T-helper 17 cell (primary cell): Measurements from ENCODE around the gene SLC2A4RG. TPM values are rescaled to one million over a fixed set of nuclear protein-coding genes. Genes with fewer than 3 reads are reported as not detected.
"Not testable (repeated sequence)": the region's sequence is repeated elsewhere in the genome, so short reads cannot be mapped to it uniquely, and the experiment has no call there.

ENCODE experiments used
- ATAC-seq: fragments of 150-1000 bp; cut with Tn5 transposase; 2 replicates; pipeline ENCODE4 v1.10.0; 2021; ENCODE audit warnings: mild to moderate bottlenecking, moderate library complexity
- DNase-seq, 3 donors: peaks; one replicate each; pipeline versions ENCODE4 v3.0.0 to v3.0.0-alpha.2; 2020 to 2021
- H3K9me3 ChIP-seq: one replicate; pipeline ENCODE4 v1.7.0; 2013; ENCODE audit warnings: low read length, mild to moderate bottlenecking; ENCODE audit not compliant: control insufficient read depth, poor library complexity, severe bottlenecking
- H3K27ac Mint-ChIP-seq: one replicate; pipeline ENCODE4 v1.8.0; 2022; ENCODE audit warnings: mild to moderate bottlenecking, moderate library complexity, mixed read lengths
- H3K27me3 Mint-ChIP-seq: one replicate; pipeline ENCODE4 v1.8.0; 2022; ENCODE audit warnings: mixed read lengths
- H3K36me3 Mint-ChIP-seq: one replicate; pipeline ENCODE4 v1.8.0; 2022; ENCODE audit warnings: low read depth, mixed read lengths
- H3K4me1 Mint-ChIP-seq: one replicate; pipeline ENCODE4 v1.8.0; 2022; ENCODE audit warnings: mild to moderate bottlenecking, mixed read lengths
- H3K4me3 Mint-ChIP-seq: one replicate; pipeline ENCODE4 v1.8.0; 2022; ENCODE audit warnings: mild to moderate bottlenecking, moderate library complexity, mixed read lengths
- total RNA-seq, 4 donors: library from RNA in 2 of 4; stranded (reverse) in 2 of 4; gene quantifications; one replicate each; pipeline ENCODE4 v1.2.3 and lab custom pipeline; 2022 to 2026

Gene SLC2A4RG
- total RNA-seq, 2 donors from 2014 or later = 98.1 to 103 TPM

DNA sequence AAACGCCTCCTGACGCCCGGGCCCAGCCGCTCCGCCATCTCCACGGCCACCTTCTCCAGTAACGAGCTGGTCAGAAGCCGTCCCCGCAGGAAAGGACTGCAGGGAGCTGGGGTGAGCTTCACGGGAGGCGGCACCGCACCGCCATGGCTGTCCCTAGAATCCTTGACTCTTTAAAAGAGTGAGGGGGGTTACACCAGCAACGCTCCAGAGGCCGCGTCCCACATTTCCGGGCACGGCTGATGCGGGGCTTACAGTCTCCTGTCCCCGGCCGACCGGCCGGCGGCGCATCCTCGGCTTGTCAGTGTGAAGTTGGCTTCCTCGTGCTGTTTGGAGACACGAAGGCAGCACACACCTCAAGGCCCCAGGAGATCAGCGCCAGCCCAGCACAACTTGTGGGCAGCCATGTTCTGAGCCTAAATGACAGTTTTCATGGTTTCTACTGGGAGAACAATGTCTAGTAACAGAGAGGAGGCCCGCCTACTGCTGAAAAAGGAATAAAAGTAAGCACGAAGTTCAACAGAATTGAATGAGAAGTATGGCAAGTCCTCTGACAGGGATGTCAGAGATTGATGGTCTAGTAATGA is 30.4 kb downstream of the SLC2A4RG start:
- peaks cover 3% of the 10 kb centered on the region for H3K4me1 Mint-ChIP-seq
- DNase-seq = no peak
- H3K27ac Mint-ChIP-seq = no peak overlapping the region
- no peaks in the 10 kb centered on the region for H3K9me3 ChIP-seq
- no peak overlapping the region for H3K4me3 Mint-ChIP-seq
- no peaks in the 10 kb centered on the region for H3K36me3 Mint-ChIP-seq
- ATAC-seq = no peak
- H3K27me3 Mint-ChIP-seq = no peaks in the 10 kb centered on the region

DNA sequence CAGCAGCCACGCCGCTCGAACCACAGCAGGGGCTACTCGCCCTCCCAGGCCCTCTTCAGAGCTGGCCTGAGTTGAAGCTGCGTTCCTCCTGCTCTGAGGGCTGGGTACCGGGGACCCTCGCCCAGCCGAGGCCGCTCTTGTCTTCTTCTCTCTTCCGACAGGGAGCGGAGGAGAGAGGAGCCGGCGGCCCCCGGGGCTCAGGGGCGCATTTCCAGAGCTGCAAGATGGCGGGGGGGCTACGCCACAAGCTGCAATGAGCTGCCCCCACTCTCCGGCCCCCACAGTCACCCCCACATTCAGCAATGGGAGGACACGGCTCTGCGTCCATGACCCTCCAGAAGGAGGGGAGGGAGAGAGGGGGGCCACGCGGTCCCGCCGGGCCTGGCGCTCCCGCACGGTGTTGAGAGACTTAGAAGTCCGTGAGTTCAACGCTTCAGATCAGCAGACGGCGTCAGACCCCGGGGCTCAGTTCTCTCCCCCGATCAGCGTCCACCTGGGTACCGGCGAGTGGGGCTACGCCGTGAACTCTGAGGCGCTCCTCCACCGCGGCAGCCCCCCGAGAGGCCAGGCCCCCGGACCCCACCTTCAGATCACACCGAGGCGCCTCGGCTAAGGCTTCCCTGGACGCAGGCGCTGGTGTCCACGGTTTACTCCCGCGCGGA is 31.6 kb downstream of the SLC2A4RG start:
- DNase-seq = no peak
- H3K9me3 ChIP-seq = no peaks in the 10 kb centered on the region
- Mint-ChIP-seq H3K4me1 (peaks cover 3% of the 10 kb centered on the region), H3K27me3 (no peaks in the 10 kb centered on the region), H3K4me3 (no peak overlapping the region), H3K27ac (no peak overlapping the region), H3K36me3 (no peaks in the 10 kb centered on the region)
- ATAC-seq = no peak

DNA sequence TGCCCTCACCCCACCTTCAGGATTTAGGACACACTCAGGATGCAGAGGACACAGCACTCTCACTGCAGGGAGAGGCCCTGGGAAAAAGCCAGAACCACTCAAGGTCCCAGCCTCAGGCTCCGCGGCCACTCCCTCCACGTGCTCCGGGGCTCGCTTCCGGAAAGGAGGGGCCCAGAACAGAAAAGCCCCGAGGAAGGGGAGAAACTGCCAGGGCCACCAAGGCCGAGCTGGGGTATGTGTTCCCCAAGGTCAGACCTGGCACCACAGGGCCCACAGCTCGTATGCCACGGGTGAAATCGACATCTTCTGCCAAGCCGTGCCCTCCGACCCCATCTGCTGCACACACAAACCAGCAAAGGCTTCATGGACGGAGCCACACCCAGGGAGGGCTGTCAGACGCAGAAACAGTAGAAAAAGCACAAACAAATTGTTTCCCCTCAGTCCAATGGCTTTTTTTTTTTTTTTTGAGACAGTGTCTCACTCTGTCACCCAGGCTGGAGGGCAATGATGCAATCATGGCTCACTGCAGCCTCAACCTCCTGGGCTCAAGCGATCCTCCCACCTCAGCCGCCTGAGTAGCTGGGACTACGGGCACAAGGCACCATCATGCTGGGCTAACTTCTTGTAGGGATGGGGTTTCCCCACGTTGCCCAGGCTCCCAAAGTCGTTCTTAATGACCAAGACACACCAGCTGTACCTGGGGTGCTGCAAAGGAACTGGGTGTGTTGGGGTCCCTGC is 33.4 kb downstream of the SLC2A4RG start:
- peaks cover 3% of the 10 kb centered on the region for H3K4me1 Mint-ChIP-seq
- no peaks in the 10 kb centered on the region for H3K36me3 Mint-ChIP-seq
- no peak overlapping the region for H3K4me3 Mint-ChIP-seq
- no peaks in the 10 kb centered on the region for H3K27me3 Mint-ChIP-seq
- H3K27ac Mint-ChIP-seq = no peak overlapping the region
- no peak for DNase-seq
- ATAC-seq = no peak
- H3K9me3 ChIP-seq = no peaks in the 10 kb centered on the region

DNA sequence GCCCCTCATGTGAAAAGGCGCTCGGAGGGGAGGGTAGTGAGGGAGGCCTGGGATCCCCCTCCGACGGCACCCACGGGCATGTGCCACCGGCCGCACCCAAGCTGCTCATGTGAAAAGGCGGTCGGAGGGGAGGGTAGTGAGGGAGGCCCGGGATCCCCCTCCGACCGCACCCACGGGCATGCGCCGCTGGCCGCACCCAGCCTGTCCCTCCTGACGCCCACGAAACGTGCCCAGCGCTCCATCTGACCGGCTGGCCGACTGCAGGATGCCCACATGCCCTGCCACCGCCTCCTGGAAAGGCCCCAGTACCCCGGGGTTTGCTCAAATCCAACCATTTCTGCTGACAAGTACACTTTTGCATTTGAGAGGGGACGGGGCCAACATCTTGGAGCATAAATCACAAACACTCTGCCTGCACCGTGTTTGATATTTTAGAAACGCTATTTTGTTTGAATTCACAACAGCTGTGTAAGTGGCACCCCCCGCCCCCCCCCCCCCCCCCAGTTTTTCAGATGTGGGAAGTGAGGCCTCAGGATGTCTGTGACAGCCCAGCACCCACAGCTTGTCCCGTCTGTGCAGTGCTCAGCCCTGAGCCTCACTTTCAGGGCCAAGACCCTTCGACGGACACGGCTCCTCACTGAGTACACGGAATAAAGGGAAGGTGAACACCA is 34.1 kb downstream of the SLC2A4RG start:
- H3K9me3 ChIP-seq = no peaks in the 10 kb centered on the region
- Mint-ChIP-seq H3K27me3 (no peaks in the 10 kb centered on the region), H3K36me3 (no peaks in the 10 kb centered on the region), H3K4me3 (no peak overlapping the region), H3K27ac (no peak overlapping the region), H3K4me1 (peaks cover 3% of the 10 kb centered on the region)
- DNase-seq = no peak
- no peak for ATAC-seq

DNA sequence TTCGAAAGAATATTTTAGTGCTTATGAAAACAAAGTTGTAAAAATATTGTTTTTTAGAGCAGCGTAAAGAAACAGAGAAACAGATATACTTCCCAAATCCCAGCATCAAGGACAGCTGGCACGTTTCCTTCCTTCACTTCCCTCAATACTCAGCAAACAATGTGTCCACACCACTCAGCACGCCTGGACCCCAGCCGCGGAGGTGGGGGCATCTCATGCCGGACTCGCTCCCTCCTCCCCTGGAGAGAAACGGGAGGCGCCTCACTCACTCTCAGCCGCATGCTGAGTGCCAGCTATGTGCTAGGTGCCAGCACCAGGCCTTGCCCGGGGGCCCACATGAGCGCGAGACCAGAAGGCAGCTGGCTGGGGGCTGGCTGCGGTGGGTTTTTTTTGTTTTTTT is 34.7 kb downstream of the SLC2A4RG start:
- Mint-ChIP-seq H3K27ac (no peak overlapping the region), H3K4me3 (no peak overlapping the region)

DNA sequence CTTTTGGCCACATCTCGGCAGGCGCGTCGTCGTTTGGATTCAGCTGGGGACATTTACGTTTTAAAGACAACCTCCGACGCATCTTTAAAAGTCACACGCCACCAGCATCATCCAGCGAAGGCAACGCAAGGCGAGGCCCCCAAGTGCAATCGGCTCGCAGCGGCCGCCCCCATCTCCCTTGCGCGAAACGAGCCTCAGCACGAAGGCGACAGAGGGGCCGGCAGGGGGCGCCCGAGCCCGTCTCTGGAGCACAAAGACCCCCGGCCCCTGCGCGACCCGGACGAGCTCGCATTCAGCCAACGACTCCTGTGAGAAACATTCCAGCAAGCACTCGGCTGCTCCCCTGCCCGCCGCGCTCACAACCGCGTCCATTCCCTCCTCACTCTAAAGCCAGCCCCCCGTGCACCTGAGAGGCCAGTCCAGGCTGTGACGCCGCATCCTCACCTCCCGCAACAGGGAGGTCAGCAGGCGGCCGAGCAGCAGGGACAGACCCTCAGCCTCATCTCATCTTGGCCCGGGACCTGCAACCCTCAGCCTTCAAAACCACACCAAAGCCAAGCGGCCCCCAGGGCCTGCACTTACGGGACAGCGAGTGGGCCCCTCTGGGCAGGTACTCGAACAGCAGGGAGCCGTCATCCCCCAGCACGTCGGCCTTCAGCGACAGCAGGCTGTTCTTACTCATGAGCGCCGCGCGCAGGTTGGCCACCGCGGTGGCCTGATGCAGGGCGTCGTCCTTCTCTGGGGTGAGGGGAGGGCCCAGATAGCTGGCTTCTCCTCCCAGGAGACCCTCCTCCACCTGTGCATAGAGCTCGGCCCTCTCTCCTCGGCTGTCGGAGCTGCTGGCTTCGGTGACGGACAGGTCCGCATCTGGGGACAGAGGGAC is 35.8 kb downstream of the SLC2A4RG start:
- no peaks in the 10 kb centered on the region for H3K9me3 ChIP-seq
- no peak overlapping the region for H3K27ac Mint-ChIP-seq
- H3K4me1 Mint-ChIP-seq = peaks cover 3% of the 10 kb centered on the region
- DNase-seq (no peak), ATAC-seq (no peak)
- no peaks in the 10 kb centered on the region for H3K36me3 Mint-ChIP-seq
- H3K4me3 Mint-ChIP-seq = peak overlapping the region; percentile 56
- H3K27me3 Mint-ChIP-seq = no peaks in the 10 kb centered on the region

More for the DNA sequence above, 34.7 kb downstream of the SLC2A4RG start:
- peaks cover 3% of the 10 kb centered on the region for H3K4me1 Mint-ChIP-seq
- DNase-seq (no peak), ATAC-seq (no peak)
- H3K27me3 Mint-ChIP-seq = no peaks in the 10 kb centered on the region
- H3K9me3 ChIP-seq = no peaks in the 10 kb centered on the region
- no peaks in the 10 kb centered on the region for H3K36me3 Mint-ChIP-seq

DNA sequence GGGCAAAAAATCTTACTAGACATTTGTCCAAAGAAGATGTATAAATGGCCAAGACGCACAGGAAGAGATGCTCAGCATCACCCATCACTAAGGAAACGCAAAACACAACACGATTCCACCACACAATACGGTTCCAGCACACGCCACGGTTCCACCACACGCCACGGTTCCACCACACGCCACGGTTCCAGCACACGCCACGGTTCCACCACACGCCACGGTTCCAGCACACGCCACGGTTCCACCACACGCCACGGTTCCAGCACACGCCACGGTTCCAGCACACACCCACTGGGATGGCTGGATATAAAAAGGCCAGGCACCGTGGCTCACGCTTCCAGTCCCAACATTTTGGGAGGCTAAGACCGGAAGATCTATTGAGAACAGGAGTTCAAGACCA is 37.3 kb downstream of the SLC2A4RG start:
- H3K36me3 Mint-ChIP-seq, H3K9me3 ChIP-seq, ATAC-seq, H3K4me3 Mint-ChIP-seq, DNase-seq, H3K27ac Mint-ChIP-seq, H3K27me3 Mint-ChIP-seq, H3K4me1 Mint-ChIP-seq: not testable (repeated sequence)

DNA sequence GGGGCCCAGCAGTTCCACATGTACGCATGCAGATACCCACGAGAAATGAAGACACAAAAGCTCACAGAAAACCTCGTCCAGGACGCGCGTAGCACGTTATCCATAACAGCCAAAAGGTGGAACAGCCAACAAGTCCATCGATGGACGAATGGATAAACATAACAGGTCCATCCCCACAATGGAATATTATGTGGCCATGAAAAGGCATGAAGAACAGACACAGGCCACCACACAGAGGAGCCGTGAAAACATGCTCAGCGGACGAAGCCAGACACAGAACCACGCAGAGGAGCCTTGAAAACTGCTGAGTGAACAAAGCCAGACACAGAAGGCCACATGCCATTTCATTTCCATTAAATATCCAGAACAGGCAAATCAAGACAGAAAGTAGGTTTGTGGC is 38.0 kb downstream of the SLC2A4RG start:
- no peak for DNase-seq
- Mint-ChIP-seq H3K27me3 (no peaks in the 10 kb centered on the region), H3K4me3 (no peak overlapping the region), H3K36me3 (no peaks in the 10 kb centered on the region), H3K27ac (no peak overlapping the region), H3K4me1 (peaks cover 14% of the 10 kb centered on the region)
- ATAC-seq = no peak
- H3K9me3 ChIP-seq = no peaks in the 10 kb centered on the region

DNA sequence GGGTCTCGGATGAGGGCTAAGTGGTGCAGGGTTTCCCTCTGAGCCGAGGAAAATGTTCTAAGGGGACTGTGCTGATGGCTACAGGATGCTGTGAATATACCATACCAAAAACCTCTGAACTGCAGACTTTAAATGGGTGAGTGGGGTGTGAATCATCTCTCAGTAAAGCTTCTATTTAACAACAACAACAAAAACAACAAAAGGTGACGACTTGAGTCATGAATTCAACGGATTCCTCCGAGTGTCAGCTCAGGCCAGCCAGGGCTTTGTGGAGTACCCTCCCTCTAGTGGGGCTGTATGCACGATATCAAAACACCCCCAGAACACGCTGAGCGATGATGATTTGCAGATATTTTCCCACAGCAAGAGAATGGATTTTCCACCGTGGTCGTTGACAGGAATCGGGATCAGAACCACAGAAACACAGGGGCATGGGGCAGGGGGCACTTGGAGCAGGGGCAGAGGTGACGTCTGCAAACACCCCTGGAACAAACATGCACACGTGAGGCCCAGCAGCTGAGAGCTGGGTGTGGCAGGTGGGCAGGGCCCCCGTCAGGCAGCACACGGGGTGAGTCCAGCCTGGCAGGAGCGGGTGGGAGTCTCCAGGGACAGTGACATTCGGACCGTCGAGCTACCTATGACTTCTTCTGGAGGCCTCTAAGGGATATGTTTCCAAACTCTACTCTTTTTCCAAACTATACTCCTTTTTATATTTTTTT is 38.6 kb downstream of the SLC2A4RG start:
- no peak overlapping the region for H3K27ac Mint-ChIP-seq
- no peaks in the 10 kb centered on the region for H3K27me3 Mint-ChIP-seq
- ATAC-seq (no peak), DNase-seq (no peak)
- H3K36me3 Mint-ChIP-seq = no peaks in the 10 kb centered on the region
- no peaks in the 10 kb centered on the region for H3K9me3 ChIP-seq
- H3K4me3 Mint-ChIP-seq = no peak overlapping the region
- H3K4me1 Mint-ChIP-seq = peaks cover 15% of the 10 kb centered on the region

DNA sequence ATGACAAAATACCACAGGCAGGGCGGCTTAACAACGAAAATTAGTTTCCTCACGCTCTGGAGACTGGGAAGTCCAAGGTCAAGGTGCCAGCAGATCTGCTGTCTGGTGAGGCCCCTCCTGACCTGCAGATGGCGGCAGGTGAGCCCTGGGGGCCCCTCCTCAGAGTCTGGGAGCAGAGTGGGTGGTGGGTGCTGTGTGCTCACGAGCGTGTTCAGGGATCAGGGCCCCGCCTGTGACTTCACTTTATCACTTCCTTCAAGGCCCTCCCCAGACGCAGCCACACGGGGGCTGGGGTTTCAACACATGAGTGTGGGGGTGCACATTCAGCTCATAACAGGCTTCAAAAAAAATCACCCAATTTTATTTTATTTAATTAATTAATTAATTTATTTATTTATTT is 39.3 kb downstream of the SLC2A4RG start:
- DNase-seq (no peak), ATAC-seq (no peak)
- Mint-ChIP-seq H3K4me1 (peaks cover 15% of the 10 kb centered on the region), H3K27ac (no peak overlapping the region), H3K36me3 (no peaks in the 10 kb centered on the region), H3K4me3 (no peak overlapping the region), H3K27me3 (no peaks in the 10 kb centered on the region)
- H3K9me3 ChIP-seq = no peaks in the 10 kb centered on the region

DNA sequence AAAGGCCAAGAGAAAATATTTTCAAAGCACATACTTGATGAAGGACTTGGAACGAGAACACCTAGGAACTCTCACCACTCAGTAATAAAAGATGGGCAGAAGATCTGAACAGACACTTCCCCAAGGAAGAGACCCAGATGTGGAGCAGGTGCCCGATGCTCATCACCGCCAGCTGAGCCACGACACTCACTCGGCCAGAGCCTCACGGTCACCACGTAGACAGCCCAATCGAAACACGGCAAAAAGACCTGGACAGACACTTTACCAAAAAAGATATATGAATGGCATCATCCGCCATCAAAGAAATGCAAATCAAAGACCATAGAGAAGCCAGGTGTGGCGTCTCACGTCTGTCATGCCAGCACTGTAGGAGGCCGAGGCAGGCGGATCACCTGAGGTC is 41.6 kb downstream of the SLC2A4RG start:
- Mint-ChIP-seq H3K36me3 (no peaks in the 10 kb centered on the region), H3K4me3 (no peak overlapping the region), H3K27ac (no peak overlapping the region), H3K27me3 (no peaks in the 10 kb centered on the region), H3K4me1 (peaks cover 12% of the 10 kb centered on the region)
- no peak for ATAC-seq
- no peaks in the 10 kb centered on the region for H3K9me3 ChIP-seq
- no peak for DNase-seq

DNA sequence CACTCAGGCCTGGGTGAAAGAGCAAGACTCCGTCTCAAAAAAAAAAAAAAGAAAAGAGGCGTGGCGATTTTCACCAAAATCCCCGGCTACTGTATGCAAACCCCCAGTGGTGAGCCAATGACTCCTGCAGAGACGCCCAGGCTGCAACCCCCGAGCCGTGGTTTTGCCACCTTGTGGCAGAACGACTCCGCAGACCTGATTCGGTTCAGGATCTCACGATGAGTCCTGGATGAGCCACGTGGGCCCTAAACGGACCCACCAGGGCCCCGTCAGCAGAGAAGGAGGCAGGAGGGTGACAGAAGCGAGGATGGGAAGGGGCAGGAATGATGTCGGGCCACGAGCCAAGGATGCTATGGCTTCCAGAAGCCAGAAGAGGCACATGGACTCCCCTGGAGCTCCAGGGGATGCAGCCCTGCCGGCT is 42.5 kb downstream of the SLC2A4RG start:
- Mint-ChIP-seq H3K27me3 (no peaks in the 10 kb centered on the region), H3K36me3 (no peaks in the 10 kb centered on the region), H3K27ac (peak overlapping the region; percentile 81), H3K4me1 (peaks cover 12% of the 10 kb centered on the region), H3K4me3 (peak overlapping the region; percentile 79)
- ATAC-seq = peak; percentile 94
- DNase-seq = peak; percentile 54 to 68 (median 59)
- H3K9me3 ChIP-seq = no peaks in the 10 kb centered on the region
